Hepatocyte (in vitro differentiated cells): ENCODE measurements around the gene FARP1. TPM values are rescaled to one million over a fixed set of nuclear protein-coding genes. Genes with fewer than 3 reads are reported as not detected.

Source experiments
- DNase-seq: peaks from one replicate; pipeline ENCODE4 v3.0.0-alpha.2; 2016; ENCODE audit warnings: low spot score
- H2AFZ ChIP-seq: fragments of 200-600 bp; sonication (generic); 2 replicates; pipeline ENCODE4 v1.6.0; 2016; ENCODE audit warnings: antibody characterized with exemption, mild to moderate bottlenecking
- H3K27ac ChIP-seq: fragments of 200-600 bp; sonication (generic); 2 replicates; pipeline ENCODE4 v1.5.1; 2016; ENCODE audit warnings: mild to moderate bottlenecking
- H3K27me3 ChIP-seq: fragments of 200-600 bp; sonication (generic); 2 replicates; pipeline ENCODE4 v1.6.1; 2016
- H3K36me3 ChIP-seq: fragments of 200-600 bp; sonication (generic); replicated peaks from 2 replicates; pipeline ENCODE4 v1.5.1; 2016; ENCODE audit warnings: low read depth; ENCODE audit not compliant: insufficient read depth
- H3K4me1 ChIP-seq: fragments of 200-600 bp; sonication (generic); 2 replicates; pipeline ENCODE4 v1.5.1; 2016; ENCODE audit warnings: mild to moderate bottlenecking, moderate library complexity; ENCODE audit not compliant: insufficient read depth
- H3K4me2 ChIP-seq: fragments of 200-600 bp; sonication (generic); 2 replicates; pipeline ENCODE4 v1.6.0; 2016
- H3K4me3 ChIP-seq: fragments of 200-600 bp; sonication (generic); 2 replicates; pipeline ENCODE4 v1.5.1; 2016; ENCODE audit warnings: mild to moderate bottlenecking
- H3K79me2 ChIP-seq: fragments of 200-600 bp; sonication (generic); 2 replicates; pipeline ENCODE4 v1.6.0; 2017; ENCODE audit warnings: mild to moderate bottlenecking
- H3K9me2 ChIP-seq: fragments of 200-600 bp; sonication (generic); replicated peaks from 2 replicates; pipeline ENCODE4 v1.6.0; 2017; ENCODE audit warnings: mild to moderate bottlenecking; ENCODE audit not compliant: insufficient read depth
- H3K9me3 ChIP-seq: fragments of 200-600 bp; sonication (generic); 2 replicates; pipeline ENCODE4 v1.5.1; 2016; ENCODE audit warnings: low read depth, mild to moderate bottlenecking
- H4K20me1 ChIP-seq: fragments of 200-600 bp; sonication (generic); 2 replicates; pipeline ENCODE4 v1.6.0; 2016; ENCODE audit warnings: mild to moderate bottlenecking; ENCODE audit not compliant: insufficient read depth, poor library complexity, severe bottlenecking
- CTCF ChIP-seq: fragments of 200-600 bp; sonication (generic); IDR thresholded peaks from 2 replicates; pipeline ENCODE4 v1.5.1; 2016; ENCODE audit warnings: antibody characterized with exemption, mild to moderate bottlenecking; ENCODE audit not compliant: poor library complexity
- EZH2 ChIP-seq: fragments of 200-600 bp; sonication (generic); IDR thresholded peaks from 2 replicates; pipeline ENCODE4 v1.6.1; 2016; ENCODE audit warnings: antibody characterized with exemption, mild to moderate bottlenecking, borderline replicate concordance
- EZH2phosphoT487 ChIP-seq: fragments of 200-600 bp; sonication (generic); IDR thresholded peaks from one replicate; pipeline ENCODE4 v1.6.1; 2018; ENCODE audit warnings: antibody characterized with exemption, mild to moderate bottlenecking, low read depth, moderate library complexity; ENCODE audit not compliant: unreplicated experiment, severe bottlenecking
- WGBS: methylation state at CpG from one replicate; pipeline ENCODE4 v1.1.6; 2016; ENCODE audit warnings: low lambda C conversion rate; ENCODE audit errors: missing lambda C conversion rate; 5-methylcytosine and 5-hydroxymethylcytosine counted together
- polyA plus RNA-seq: library from polyadenylated mRNA; unstranded; fragments of >200 nt; fragmentation: Nextera tagmentation; extraction: Ambion mirVana; gene quantifications from 2 replicates; pipeline ENCODE4 v1.2.1, GENCODE V29; 2016
- total RNA-seq: library from RNA; depleted of rRNA; stranded (reverse); fragments of >200 nt; gene quantifications from 2 replicates; pipeline ENCODE4 v1.2.3, GENCODE V29; 2014

The FARP1 gene
- total and polyA plus RNA-seq, 2 experiments from 2014 or later = 35.5 to 68.7 TPM

- TF ChIP-seq EZH2phosphoT487 (no peak), EZH2 (no peak), CTCF (no peak)
- H3K4me1 ChIP-seq = peaks cover 6% of the 10 kb centered on the region
- no peak overlapping the region for H2AFZ ChIP-seq
- H3K36me3 ChIP-seq = no peaks in the 10 kb centered on the region
- peaks cover 6% of the 10 kb centered on the region for H3K79me2 ChIP-seq
- no peak overlapping the region for H3K4me2 ChIP-seq
- no peak for DNase-seq
- no peak overlapping the region for H3K27ac ChIP-seq
- WGBS = 94% methylated on average over 5 of the region's 5 CpGs
- no peaks in the 10 kb centered on the region for H4K20me1 ChIP-seq
- H3K4me3 ChIP-seq = no peak overlapping the region
- no peaks in the 10 kb centered on the region for H3K9me3 ChIP-seq
- H3K9me2 ChIP-seq = no peaks in the 10 kb centered on the region
- no peaks in the 10 kb centered on the region for H3K27me3 ChIP-seq
These were observed 304.2 kb downstream of the FARP1 start for GRCh38 chr13:98447130-98447529.

GRCh38 chr13:98447881-98448641, 305.2 kb downstream of the FARP1 start:
- no peak overlapping the region for H3K27ac ChIP-seq
- H4K20me1 ChIP-seq = no peaks in the 10 kb centered on the region
- H3K27me3 ChIP-seq = no peaks in the 10 kb centered on the region
- H3K4me3 ChIP-seq = no peak overlapping the region
- H3K36me3 ChIP-seq = no peaks in the 10 kb centered on the region
- no peaks in the 10 kb centered on the region for H3K9me2 ChIP-seq
- no peaks in the 10 kb centered on the region for H3K9me3 ChIP-seq
- H2AFZ ChIP-seq = no peak overlapping the region
- H3K4me2 ChIP-seq = no peak overlapping the region
- H3K79me2 ChIP-seq = peaks cover 6% of the 10 kb centered on the region
- peak; percentile 48 for DNase-seq
- 86% methylated on average over 28 of the region's 28 CpGs for WGBS
- TF ChIP-seq CTCF = peak; percentile 39
- TF ChIP-seq EZH2phosphoT487 = no peak
- TF ChIP-seq EZH2 = no peak
- H3K4me1 ChIP-seq = peaks cover 6% of the 10 kb centered on the region

- TF ChIP-seq EZH2 = no peak
- no peak for TF ChIP-seq EZH2phosphoT487
- no peak for TF ChIP-seq CTCF
- H3K79me2 ChIP-seq = peaks cover 6% of the 10 kb centered on the region
- H3K4me1 ChIP-seq = peaks cover 6% of the 10 kb centered on the region
- no peak overlapping the region for H3K27ac ChIP-seq
- no peak overlapping the region for H2AFZ ChIP-seq
- H3K9me3 ChIP-seq = no peaks in the 10 kb centered on the region
- no peaks in the 10 kb centered on the region for H3K36me3 ChIP-seq
- no peak overlapping the region for H3K4me2 ChIP-seq
- 96% methylated on average over 5 of the region's 5 CpGs for WGBS
- no peaks in the 10 kb centered on the region for H3K9me2 ChIP-seq
- H3K4me3 ChIP-seq = no peak overlapping the region
- H4K20me1 ChIP-seq = no peaks in the 10 kb centered on the region
- no peaks in the 10 kb centered on the region for H3K27me3 ChIP-seq
- DNase-seq = no peak
These were observed 305.7 kb downstream of the FARP1 start for GRCh38 chr13:98448642-98448928.

- H3K27ac ChIP-seq = peak overlapping the region; percentile 51
- DNase-seq = no peak
These were observed 306.4 kb downstream of the FARP1 start for GRCh38 chr13:98449273-98449672.

More at GRCh38 chr13:98449273-98449672, 306.4 kb downstream of the FARP1 start:
- Histone ChIP-seq H3K4me1 (peaks cover 6% of the 10 kb centered on the region), H3K9me3 (no peaks in the 10 kb centered on the region), H3K79me2 (peaks cover 6% of the 10 kb centered on the region), H3K4me3 (no peak overlapping the region), H3K4me2 (no peak overlapping the region), H2AFZ (no peak overlapping the region), H3K9me2 (no peaks in the 10 kb centered on the region), H4K20me1 (no peaks in the 10 kb centered on the region), H3K36me3 (no peaks in the 10 kb centered on the region), H3K27me3 (no peaks in the 10 kb centered on the region)
- WGBS = 86% methylated on average over 16 of the region's 16 CpGs
- TF ChIP-seq EZH2 (no peak), CTCF (no peak), EZH2phosphoT487 (no peak)
